Neural cell (in vitro differentiated cells): Measurements from ENCODE around the gene HELT.

Source experiments
- MXI1 ChIP-seq: fragments of 450-650 bp; conservative IDR thresholded peaks from 2 replicates; pipeline ENCODE4 v1.6.1; 2014; ENCODE audit warnings: antibody characterized with exemption, mild to moderate bottlenecking; ENCODE audit not compliant: poor library complexity, severe bottlenecking
- TF ChIP-seq, protein P1 (sequence below): fragments of 450-650 bp; IDR thresholded peaks from 2 replicates; pipeline ENCODE4 v1.5.1; 2014; ENCODE audit warnings: antibody characterized with exemption, mild to moderate bottlenecking, moderate library complexity; ENCODE audit not compliant: poor library complexity, severe bottlenecking

DNA sequence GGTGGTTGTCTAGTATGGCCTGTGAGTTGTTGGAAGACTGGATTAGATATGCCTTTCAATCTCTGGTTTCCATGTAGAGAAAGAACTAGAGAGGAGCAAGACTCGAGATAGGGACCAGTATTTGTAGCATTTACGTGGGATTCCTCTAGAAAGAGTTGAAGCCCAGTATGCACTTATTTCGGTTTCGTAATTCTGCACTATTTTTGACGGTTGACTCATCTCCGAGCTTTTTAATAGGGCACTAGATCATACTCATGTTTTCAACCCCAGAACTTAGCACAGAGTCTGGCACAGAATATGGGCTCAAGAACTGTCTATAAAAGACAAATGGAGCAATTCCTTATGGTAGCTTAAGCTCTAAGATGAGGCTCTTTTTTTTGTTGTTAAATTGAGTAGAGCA is 15.7 kb downstream of the HELT start:
- no peak for TF ChIP-seq MXI1
- TF ChIP-seq, protein P1, sequence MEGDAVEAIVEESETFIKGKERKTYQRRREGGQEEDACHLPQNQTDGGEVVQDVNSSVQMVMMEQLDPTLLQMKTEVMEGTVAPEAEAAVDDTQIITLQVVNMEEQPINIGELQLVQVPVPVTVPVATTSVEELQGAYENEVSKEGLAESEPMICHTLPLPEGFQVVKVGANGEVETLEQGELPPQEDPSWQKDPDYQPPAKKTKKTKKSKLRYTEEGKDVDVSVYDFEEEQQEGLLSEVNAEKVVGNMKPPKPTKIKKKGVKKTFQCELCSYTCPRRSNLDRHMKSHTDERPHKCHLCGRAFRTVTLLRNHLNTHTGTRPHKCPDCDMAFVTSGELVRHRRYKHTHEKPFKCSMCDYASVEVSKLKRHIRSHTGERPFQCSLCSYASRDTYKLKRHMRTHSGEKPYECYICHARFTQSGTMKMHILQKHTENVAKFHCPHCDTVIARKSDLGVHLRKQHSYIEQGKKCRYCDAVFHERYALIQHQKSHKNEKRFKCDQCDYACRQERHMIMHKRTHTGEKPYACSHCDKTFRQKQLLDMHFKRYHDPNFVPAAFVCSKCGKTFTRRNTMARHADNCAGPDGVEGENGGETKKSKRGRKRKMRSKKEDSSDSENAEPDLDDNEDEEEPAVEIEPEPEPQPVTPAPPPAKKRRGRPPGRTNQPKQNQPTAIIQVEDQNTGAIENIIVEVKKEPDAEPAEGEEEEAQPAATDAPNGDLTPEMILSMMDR = no peak
